HFFc6 (cell line): Measurements from ENCODE around the gene NRAP. TPM values are rescaled to one million over a fixed set of nuclear protein-coding genes. Genes with fewer than 3 reads are reported as not detected.

Experiments used
- DNase-seq: peaks from one replicate; pipeline ENCODE4 v3.0.0-alpha.2; 2018
- H3K27ac Mint-ChIP-seq: 2 replicates; pipeline ENCODE4 v1.8.0; 2020; ENCODE audit warnings: mild to moderate bottlenecking, mixed read lengths
- H3K27me3 Mint-ChIP-seq: 2 replicates; pipeline ENCODE4 v1.8.0; 2021; ENCODE audit warnings: mild to moderate bottlenecking, moderate library complexity, mixed read lengths; ENCODE audit not compliant: insufficient read depth
- H3K36me3 Mint-ChIP-seq: 2 replicates; pipeline ENCODE4 v1.8.0; 2021; ENCODE audit warnings: low read depth, mixed read lengths
- H3K4me1 Mint-ChIP-seq: 2 replicates; pipeline ENCODE4 v1.8.0; 2020; ENCODE audit warnings: low read depth, mixed read lengths
- H3K4me3 Mint-ChIP-seq: 2 replicates; pipeline ENCODE4 v1.8.0; 2020; ENCODE audit warnings: mild to moderate bottlenecking, moderate library complexity, mixed read lengths
- H3K9me3 Mint-ChIP-seq: 2 replicates; pipeline ENCODE4 v1.8.0; 2020; ENCODE audit warnings: mild to moderate bottlenecking, mixed read lengths
- CTCF ChIP-seq: fragments of 200-600 bp; sonication (generic); IDR thresholded peaks from 2 replicates; pipeline ENCODE4 v1.5.0; 2021; ENCODE audit warnings: antibody characterized with exemption, mild to moderate bottlenecking
- total RNA-seq, 6 experiments: library from RNA; stranded (reverse); fragmentation: NEBNext Ultra II Directional; extraction: Animal tissue kit (Norgen Biotek cat#: 25700); gene quantifications; 2 replicates in 1 of 6; 3 replicates in 5 of 6; pipeline ENCODE4 v1.2.3, GENCODE V29; 2021

NRAP gene
- total RNA-seq, 6 experiments from 2014 or later, result not detected

GRCh38 chr10:113561214-113561613 lies 102.6 kb downstream of the NRAP start:
- peaks cover 14% of the 10 kb centered on the region for H3K27me3 Mint-ChIP-seq
- H3K36me3 Mint-ChIP-seq, result no peaks in the 10 kb centered on the region
- H3K4me3 Mint-ChIP-seq, result no peak overlapping the region
- H3K4me1 Mint-ChIP-seq, result 0 out of 2 replicates have a peak, but pooled peaks cover 5% of the 10 kb centered on the region
- TF ChIP-seq CTCF, result no peak
- no peak overlapping the region for H3K27ac Mint-ChIP-seq
- no peak for DNase-seq
- no peaks in the 10 kb centered on the region for H3K9me3 Mint-ChIP-seq

GRCh38 chr10:113560071-113560470 lies 103.8 kb downstream of the NRAP start:
- DNase-seq, result no peak
- no peak overlapping the region for H3K4me3 Mint-ChIP-seq

GRCh38 chr10:113557903-113558321 lies 105.9 kb downstream of the NRAP start:
- H3K36me3 Mint-ChIP-seq, result no peaks in the 10 kb centered on the region
- DNase-seq, result no peak
- no peak for TF ChIP-seq CTCF
- no peak overlapping the region for H3K27ac Mint-ChIP-seq
- 0 out of 2 replicates have a peak, but pooled peaks cover under 1% of the 10 kb centered on the region for H3K4me1 Mint-ChIP-seq
- H3K4me3 Mint-ChIP-seq, result no peak overlapping the region
- H3K27me3 Mint-ChIP-seq, result peaks cover 23% of the 10 kb centered on the region
- no peaks in the 10 kb centered on the region for H3K9me3 Mint-ChIP-seq

More at GRCh38 chr10:113560071-113560470, 103.8 kb downstream of the NRAP start:
- H3K27me3 Mint-ChIP-seq, result peaks cover 21% of the 10 kb centered on the region
- TF ChIP-seq CTCF, result no peak
- H3K27ac Mint-ChIP-seq, result no peak overlapping the region
- H3K36me3 Mint-ChIP-seq, result no peaks in the 10 kb centered on the region
- H3K9me3 Mint-ChIP-seq, result no peaks in the 10 kb centered on the region
- H3K4me1 Mint-ChIP-seq, result 0 out of 2 replicates have a peak, but pooled peaks cover 5% of the 10 kb centered on the region

GRCh38 chr10:113557424-113557862 lies 106.4 kb downstream of the NRAP start:
- TF ChIP-seq CTCF, result no peak
- H3K4me3 Mint-ChIP-seq, result no peak overlapping the region
- no peaks in the 10 kb centered on the region for H3K9me3 Mint-ChIP-seq
- no peak for DNase-seq
- H3K27me3 Mint-ChIP-seq, result peaks cover 23% of the 10 kb centered on the region
- no peaks in the 10 kb centered on the region for H3K4me1 Mint-ChIP-seq
- no peaks in the 10 kb centered on the region for H3K36me3 Mint-ChIP-seq
- H3K27ac Mint-ChIP-seq, result no peak overlapping the region

- peaks cover 2% of the 10 kb centered on the region; the same call in 1 of the 2 replicates for H3K4me1 Mint-ChIP-seq
- H3K27me3 Mint-ChIP-seq, result peaks cover 27% of the 10 kb centered on the region
- H3K36me3 Mint-ChIP-seq, result no peaks in the 10 kb centered on the region
- no peak overlapping the region for H3K27ac Mint-ChIP-seq
- DNase-seq, result no peak
- no peak for TF ChIP-seq CTCF
- no peaks in the 10 kb centered on the region for H3K9me3 Mint-ChIP-seq
- no peak overlapping the region for H3K4me3 Mint-ChIP-seq
Observed at GRCh38 chr10:113555751-113556150, 108.1 kb downstream of the NRAP start.

GRCh38 chr10:113555245-113555644 lies 108.6 kb downstream of the NRAP start:
- Mint-ChIP-seq H3K27me3 (peaks cover 27% of the 10 kb centered on the region), H3K4me1 (peaks cover 7% of the 10 kb centered on the region; the same call in 1 of the 2 replicates), H3K4me3 (no peak overlapping the region), H3K9me3 (no peaks in the 10 kb centered on the region), H3K27ac (no peak overlapping the region), H3K36me3 (no peaks in the 10 kb centered on the region)
- DNase-seq, result no peak
- TF ChIP-seq CTCF, result no peak
